B cell (primary cell): ENCODE measurements around the gene LHX6. TPM values are rescaled to one million over a fixed set of nuclear protein-coding genes. Genes with fewer than 3 reads are reported as not detected.

Source experiments
- ATAC-seq: fragments of 200-7000 bp; cut with Tn5 transposase; one replicate; pipeline ENCODE4 v1.10.0; 2021; ENCODE audit warnings: low read depth, mild to moderate bottlenecking, moderate number of reproducible peaks, moderate library complexity
- CTCF ChIA-PET: fragments of 350-600 bp; sonication (Branson Sonifier 250); formaldehyde crosslinking; loops from one replicate; lab custom pipeline; 2021; ENCODE audit warnings: antibody characterized with exemption, inconsistent platforms; lab: Charles Lee
- POLR2A ChIA-PET: fragments of 350-600 bp; sonication (Branson Sonifier 250); formaldehyde crosslinking; loops from one replicate; lab custom pipeline; 2021; ENCODE audit warnings: antibody characterized with exemption; lab: Charles Lee
- DNase-seq: peaks from one replicate; pipeline ENCODE4 v3.0.0; 2013
- H2AFZ ChIP-seq: 2 replicates; pipeline ENCODE4 v1.6.1; 2012; ENCODE audit warnings: mild to moderate bottlenecking, low read depth, low read length; ENCODE audit not compliant: insufficient read depth, poor library complexity, severe bottlenecking
- H3K27ac ChIP-seq, 2 donors: 1 replicate in 1 of 2; 2 replicates in 1 of 2; pipeline ENCODE4 v1.5.1; 2012 to 2013; ENCODE audit warnings: low read length in 2 of 2, mild to moderate bottlenecking in 2 of 2, moderate library complexity in 1 of 2
- H3K27me3 ChIP-seq, 4 experiments: fragments of 200-600 bp in 1 of 4; sonication (generic) in 1 of 4; replicated peaks in 1 of 4; 1 replicate in 2 of 4; 2 replicates in 2 of 4; pipeline versions ENCODE4 v1.6.1 to v1.7.0; 2013 to 2016; ENCODE audit warnings: low read length in 3 of 4, mild to moderate bottlenecking in 2 of 4, mixed read lengths in 1 of 4, moderate library complexity in 1 of 4; ENCODE audit not compliant: insufficient read depth in 4 of 4, control insufficient read depth in 3 of 4; ENCODE audit errors: control extremely low read depth in 1 of 4
- H3K36me3 ChIP-seq, 2 experiments: replicated peaks in 1 of 2; 1 replicate in 1 of 2; 2 replicates in 1 of 2; pipeline versions ENCODE4 v1.6.1 to v1.7.1; 2013; ENCODE audit warnings: low read length in 1 of 2; ENCODE audit not compliant: insufficient read depth in 2 of 2, control insufficient read depth in 1 of 2; ENCODE audit errors: control extremely low read depth in 1 of 2, extremely low read depth in 1 of 2
- H3K4me1 ChIP-seq, 2 donors: fragments of 200-600 bp in 1 of 2; sonication (generic) in 1 of 2; 1 replicate in 1 of 2; 2 replicates in 1 of 2; pipeline versions ENCODE4 v1.5.1 to v1.6.1; 2013 to 2017; ENCODE audit warnings: low read length in 2 of 2; ENCODE audit not compliant: control insufficient read depth in 2 of 2, insufficient read depth in 2 of 2
- H3K4me2 ChIP-seq: replicated peaks from 2 replicates; pipeline ENCODE3; 2012; ENCODE audit warnings: mild to moderate bottlenecking, low read depth, low read length; ENCODE audit not compliant: poor library complexity, severe bottlenecking
- H3K4me3 ChIP-seq, 5 experiments: fragments of 200-600 bp in 1 of 5; sonication (generic) in 1 of 5; 1 replicate in 3 of 5; 2 replicates in 2 of 5; pipeline versions ENCODE4 v1.5.1 to v1.7.0; 2011 to 2016; ENCODE audit warnings: low read length in 4 of 5, mild to moderate bottlenecking in 4 of 5, low read depth in 2 of 5, control low read depth in 1 of 5, moderate library complexity in 1 of 5; ENCODE audit not compliant: insufficient read depth in 1 of 5; ENCODE audit errors: control extremely low read depth in 1 of 5, extremely low read depth in 1 of 5
- H3K79me2 ChIP-seq: fragments of 200-600 bp; sonication (generic); one replicate; pipeline ENCODE4 v1.6.0; 2016; ENCODE audit warnings: low read length; ENCODE audit not compliant: control insufficient read depth, insufficient read depth
- H3K9ac ChIP-seq: fragments of 200-600 bp; sonication (generic); 2 replicates; pipeline ENCODE4 v1.6.1; 2017; ENCODE audit warnings: mild to moderate bottlenecking, low read length, moderate library complexity
- H3K9me3 ChIP-seq, 3 donors: one replicate each; pipeline versions ENCODE4 v1.6.1 to v1.7.1; 2013; ENCODE audit warnings: low read length in 2 of 3; ENCODE audit not compliant: control insufficient read depth in 2 of 3, insufficient read depth in 1 of 3; ENCODE audit errors: control extremely low read depth in 1 of 3
- H4K20me1 ChIP-seq: 2 replicates; pipeline ENCODE4 v1.6.0; 2012; ENCODE audit warnings: mild to moderate bottlenecking, low read length; ENCODE audit not compliant: insufficient read depth, control insufficient read depth, poor library complexity, severe bottlenecking
- H3K27ac Mint-ChIP-seq: one replicate; pipeline ENCODE4 v1.8.0; 2021; ENCODE audit warnings: mixed read lengths
- H3K27me3 Mint-ChIP-seq: one replicate; pipeline ENCODE4 v1.8.0; 2021; ENCODE audit warnings: mixed read lengths
- H3K4me1 Mint-ChIP-seq: one replicate; pipeline ENCODE4 v1.8.0; 2021; ENCODE audit warnings: mixed read lengths
- H3K4me3 Mint-ChIP-seq: one replicate; pipeline ENCODE4 v1.8.0; 2021; ENCODE audit warnings: mixed read lengths
- H3K9me3 Mint-ChIP-seq: one replicate; pipeline ENCODE4 v1.8.0; 2022; ENCODE audit warnings: mixed read lengths; ENCODE audit not compliant: insufficient read depth
- CTCF ChIP-seq: fragments of 200-600 bp; IDR thresholded peaks from one replicate; pipeline ENCODE4 v1.8.0; 2022; ENCODE audit warnings: antibody characterized with exemption, mild to moderate bottlenecking
- EZH2 ChIP-seq: IDR thresholded peaks from 2 replicates; pipeline ENCODE4 v1.6.1; 2012; ENCODE audit warnings: borderline replicate concordance, low read depth, mild to moderate bottlenecking, moderate library complexity, low read length; ENCODE audit not compliant: insufficient read depth, poor library complexity, severe bottlenecking
- WGBS: methylation state at CpG from one replicate; pipeline ENCODE4 v1.1.5; 2013; ENCODE audit warnings: missing lambda C conversion rate; ENCODE audit not compliant: insufficient coverage; 5-methylcytosine and 5-hydroxymethylcytosine counted together
- intact Hi-C: fragments of 100-400 bp; cut with micrococcal nuclease; formaldehyde crosslinking; loops from one replicate; pipeline ENCODE4 v1.10.0; 2022
- polyA plus RNA-seq: library from polyadenylated mRNA; depleted of rRNA; stranded (reverse); fragments of >200 nt; gene quantifications from 2 replicates; pipeline ENCODE4 v1.2.3, GENCODE V29; 2012
- total RNA-seq, 2 donors: library from RNA; stranded (reverse); fragments of 120-200 nt in 1 of 2; gene quantifications; 1 replicate in 1 of 2; 2 replicates in 1 of 2; pipeline versions ENCODE4 v1.2.3 to v1.2.4, GENCODE V29; 2013 to 2022

Gene LHX6
- total and polyA plus RNA-seq, 2 donors (not counting 1 experiment from before 2014, with no cell fraction given): 0.03 TPM; not detected in 1

- Mint-ChIP-seq H3K27me3 (no peaks in the 10 kb centered on the region), H3K9me3 (no peaks in the 10 kb centered on the region), H3K27ac (no peak overlapping the region), H3K4me3 (no peak overlapping the region), H3K4me1 (peaks cover 2% of the 10 kb centered on the region)
- intact Hi-C loops: no loop called here
- 100% methylated on average over 1 of the region's 5 CpGs for WGBS
- H3K4me1 ChIP-seq: no peaks in the 10 kb centered on the region
- no peaks in the 10 kb centered on the region for H3K27me3 ChIP-seq
- CTCF ChIA-PET: no interaction called here
- no peak overlapping the region for H3K4me2 ChIP-seq
- DNase-seq (no peak), ATAC-seq (no peak)
- H3K9me3 ChIP-seq: no peaks in the 10 kb centered on the region
- no peak overlapping the region for H3K27ac ChIP-seq
- no peak for TF ChIP-seq EZH2
- no peak for TF ChIP-seq CTCF
- H2AFZ ChIP-seq: no peak overlapping the region
- H4K20me1 ChIP-seq: peaks cover 3% of the 10 kb centered on the region
- peaks cover 7 to 60% of the 10 kb centered on the region in 2 experiments for H3K36me3 ChIP-seq
- no peak overlapping the region for H3K9ac ChIP-seq
- no peak overlapping the region for H3K4me3 ChIP-seq
- H3K79me2 ChIP-seq: peaks cover 20% of the 10 kb centered on the region
- POLR2A ChIA-PET: no interaction called here
Observed at GRCh38 chr9:122256206-122256605, 27.4 kb upstream of the LHX6 start.

GRCh38 chr9:122254761-122255160 lies 26.0 kb upstream of the LHX6 start:
- H3K9me3 Mint-ChIP-seq: no peaks in the 10 kb centered on the region
- ChIA-PET POLR2A (no interaction called here), CTCF (no interaction called here)
- Histone ChIP-seq H2AFZ (no peak overlapping the region), H3K79me2 (peaks cover 12% of the 10 kb centered on the region), H3K4me1 (no peaks in the 10 kb centered on the region), H3K27ac (no peak overlapping the region), H3K36me3 (peaks cover 7 to 61% of the 10 kb centered on the region in 2 experiments), H3K27me3 (no peaks in the 10 kb centered on the region), H3K9me3 (no peaks in the 10 kb centered on the region), H3K4me3 (no peak overlapping the region), H3K4me2 (no peak overlapping the region), H3K9ac (no peak overlapping the region), H4K20me1 (peaks cover 3% of the 10 kb centered on the region)
- no peak for DNase-seq
- intact Hi-C loops: no loop called here
- no peak for ATAC-seq
- no peaks in the 10 kb centered on the region for H3K27me3 Mint-ChIP-seq
- WGBS: 94% methylated on average over 2 of the region's 3 CpGs
- peaks cover 2% of the 10 kb centered on the region for H3K4me1 Mint-ChIP-seq
- TF ChIP-seq EZH2: no peak
- TF ChIP-seq CTCF: no peak
- no peak overlapping the region for H3K27ac Mint-ChIP-seq
- H3K4me3 Mint-ChIP-seq: no peak overlapping the region
